Measurements from ENCODE around the gene STK39. TPM values are rescaled to one million over a fixed set of nuclear protein-coding genes. Genes with fewer than 3 reads are reported as not detected.
A peak's percentile ranks its signal among the peaks of the same experiment; 100 is the strongest.

The STK39 gene
- total and polyA plus RNA-seq, 2 of the 4 experiments (the other 2 are of a cell fraction): 11.8 to 16.4 TPM

DNA sequence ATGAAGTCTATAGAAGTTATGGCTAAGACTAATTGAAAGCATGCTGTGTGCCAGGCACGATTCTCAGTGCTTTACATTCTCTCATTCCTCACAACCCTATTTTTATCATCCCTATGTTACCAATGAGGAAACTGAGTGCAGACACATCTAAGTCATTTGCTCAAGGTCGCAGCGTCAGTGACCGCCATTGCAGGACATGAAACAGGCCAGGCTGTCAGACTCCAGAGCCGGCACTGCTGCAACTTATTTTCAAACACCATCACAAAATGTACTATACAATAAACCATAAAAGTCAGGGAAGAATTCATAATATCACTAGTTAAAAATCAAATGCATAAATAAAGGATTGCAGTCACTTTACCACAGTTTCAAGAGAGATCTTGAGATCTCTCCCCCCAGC is 5.6 kb downstream of the STK39 start:
- intact Hi-C loops (cut with micrococcal nuclease): loop anchor here (10.0 kb wide), 1 partner anchor 213 kb away; the partner anchor contains the start of gene CERS6
- no peak overlapping the region for H2AK9ac ChIP-seq (replicated peaks; ENCODE audit: low read depth, low read length, poor library complexity)
- H3K27ac ChIP-seq (ENCODE audit: insufficient read depth, low read length): no peak overlapping the region
- H4K91ac ChIP-seq (ENCODE audit: insufficient read depth, low read depth, low read length): no peak overlapping the region
- peaks cover 16% of the 10 kb centered on the region for H3K9me1 ChIP-seq (ENCODE audit: insufficient read depth, low read length)
- H2AK5ac ChIP-seq (ENCODE audit: low read depth, low read length): peak overlapping the region; percentile 23; the same call in 1 of the 2 replicates
- TF ChIP-seq SMC3 (IDR thresholded peaks at IDR 0.05; ENCODE audit: low read depth, low read length): no peak
- H3K36me3 ChIP-seq (ENCODE audit: control insufficient read depth, insufficient read depth, low read length): no peaks in the 10 kb centered on the region
- H3K4ac ChIP-seq (ENCODE audit: low read depth, low read length): no peak overlapping the region
- no peak overlapping the region for H2BK120ac ChIP-seq (ENCODE audit: low read depth, low read length)
- peak overlapping the region; percentile 48; the same call in 1 of the 2 replicates for H3K23ac ChIP-seq (ENCODE audit: low read depth, low read length)
- in situ Hi-C loops (cut with MboI; ENCODE audit: low sequenced_read_pairs): no loop called here
- no peak for ATAC-seq (ENCODE audit: low read depth)
- H3K79me1 ChIP-seq (ENCODE audit: low read depth in 1 of 2, low read length in 2 of 2): peaks cover 42 to 63% of the 10 kb centered on the region in 2 experiments
- H3K4me2 ChIP-seq (ENCODE audit: low read depth, low read length): no peak overlapping the region
- peaks cover 42% of the 10 kb centered on the region for H4K20me1 ChIP-seq (ENCODE audit: insufficient read depth, low read length)
- H3K4me1 ChIP-seq (ENCODE audit: control insufficient read depth, insufficient read depth, low read length): peaks cover 22% of the 10 kb centered on the region
- no peaks in the 10 kb centered on the region for H3K27me3 ChIP-seq (ENCODE audit: control insufficient read depth, insufficient read depth, low read length)
- DNase-seq: no peak
- no peaks in the 10 kb centered on the region for H3K9me3 ChIP-seq (ENCODE audit: control insufficient read depth, insufficient read depth, low read length)
- POLR2A ChIA-PET (ENCODE audit: unreplicated experiment): interaction anchor here (0.7 kb wide), 1 partner anchor 15 kb away, joined by 9 read pairs; no protein-coding TSS in a partner anchor
- H3K18ac ChIP-seq (ENCODE audit: low read depth, low read length): no peak overlapping the region
- H2BK20ac ChIP-seq (ENCODE audit: low read depth, low read length): 0 out of 2 replicates have a peak overlapping the region, but pooled peaks have one; percentile 12
- no peak overlapping the region for H2AFZ ChIP-seq (replicated peaks; ENCODE audit: low read length, poor library complexity)
- no peak overlapping the region for H2BK15ac ChIP-seq (ENCODE audit: low read depth, low read length)
- WGBS, 2 experiments (ENCODE audit: extremely low coverage in 2 of 2, insufficient read length in 1 of 2): 33% methylated on average over 1 of the region's 5 CpGs; no CpG with 5 or more reads in 1 of the 2 experiments
- BruUV-seq (replicated peaks): no TSS peak
- no peak overlapping the region for H3K9ac ChIP-seq (ENCODE audit: low read depth, low read length)
- CTCF ChIA-PET: no interaction called here
- no peak overlapping the region for H4K5ac ChIP-seq (ENCODE audit: low read depth, low read length)
- no peak overlapping the region for H3K56ac ChIP-seq (ENCODE audit: extremely low read depth, insufficient read depth, low read length)
- peak overlapping the region; percentile 45 for H3K14ac ChIP-seq (replicated peaks; ENCODE audit: low read depth, low read length)
- H3K4me3 ChIP-seq (ENCODE audit: insufficient read depth, low read depth, low read length): no peak overlapping the region
- dilution Hi-C loops (cut with HindIII; ENCODE audit: low sequenced_read_pairs, unreplicated experiment): no loop called here
- H2BK5ac ChIP-seq (ENCODE audit: low read depth, low read length, poor library complexity, severe bottlenecking): no peak overlapping the region
- H4K8ac ChIP-seq (ENCODE audit: low read depth in 2 of 2, low read length in 2 of 2): no peak overlapping the region
